Stomach (tissue), 9 donors: Measurements from ENCODE around the gene ZSCAN5A. TPM values are rescaled to one million over a fixed set of nuclear protein-coding genes. Genes with fewer than 3 reads are reported as not detected.

Source experiments
- DNase-seq, 2 donors: peaks; one replicate each; pipeline versions ENCODE4 v3.0.0 to v3.0.0-alpha.2; 2013 to 2019
- H3K27ac ChIP-seq, 5 donors: fragments of 200-600 bp in 4 of 5; sonication (generic) in 4 of 5; one replicate each; pipeline ENCODE4 v1.5.1; 2013 to 2019; ENCODE audit warnings: mild to moderate bottlenecking in 1 of 5, moderate library complexity in 1 of 5
- H3K27me3 ChIP-seq, 3 donors: fragments of 200-600 bp; sonication (generic); one replicate each; pipeline ENCODE4 v1.5.1; 2017 to 2019; ENCODE audit warnings: mixed run types in 1 of 3
- H3K36me3 ChIP-seq, 4 donors: fragments of 200-600 bp; sonication (generic); 1 replicate in 3 of 4; 2 replicates in 1 of 4; pipeline ENCODE4 v1.5.1; 2016 to 2019
- H3K4me1 ChIP-seq, 4 donors: fragments of 200-600 bp; sonication (generic); one replicate each; pipeline ENCODE4 v1.5.1; 2016 to 2019
- H3K4me3 ChIP-seq, 4 donors: fragments of 200-600 bp; sonication (generic) in 3 of 4; one replicate each; pipeline ENCODE4 v1.5.1; 2016 to 2019; ENCODE audit warnings: mild to moderate bottlenecking in 1 of 4
- H3K9me3 ChIP-seq, 4 donors: fragments of 200-600 bp; sonication (generic); one replicate each; pipeline ENCODE4 v1.5.1; 2016 to 2019
- CTCF ChIP-seq, 7 experiments: fragments of 450-650 bp in 4 of 7; fragments of 200-600 bp in 3 of 7; sonication (generic) in 3 of 7; IDR thresholded peaks; one replicate each; pipeline ENCODE4 v1.5.1; 2016 to 2019; ENCODE audit warnings: antibody characterized with exemption in 7 of 7, control low read depth in 2 of 7, mild to moderate bottlenecking in 1 of 7
- EP300 ChIP-seq: sonication (generic); formaldehyde crosslinking; IDR thresholded peaks from one replicate; pipeline ENCODE4 v1.6.1; 2017; ENCODE audit warnings: antibody characterized with exemption
- POLR2A ChIP-seq, 4 donors: fragments of 450-650 bp; IDR thresholded peaks; one replicate each; pipeline ENCODE4 v1.6.1; 2016; ENCODE audit warnings: antibody characterized with exemption in 4 of 4, control low read depth in 2 of 4, mild to moderate bottlenecking in 1 of 4, moderate library complexity in 1 of 4
- POLR2AphosphoS5 ChIP-seq, 3 donors: sonication (generic); formaldehyde crosslinking; IDR thresholded peaks; one replicate each; pipeline ENCODE4 v1.6.1; 2016; ENCODE audit warnings: antibody characterized with exemption in 3 of 3
- WGBS, 5 donors: extraction: QIAGEN DNeasy Blood & Tissue Kit in 3 of 5; methylation state at CpG; one replicate each; pipeline versions ENCODE4 v1.1.5 to v1.1.7; 2013 to 2018; 5-methylcytosine and 5-hydroxymethylcytosine counted together
- intact Hi-C: fragments of 100-400 bp; cut with DNase I; formaldehyde crosslinking; loops from one replicate; pipeline ENCODE4 v1.15.1; 2023; ENCODE audit warnings: low total_unique reads
- polyA plus RNA-seq, 3 donors: library from polyadenylated mRNA; stranded (reverse); fragments of 200-250 nt; gene quantifications; one replicate each; pipeline ENCODE4 v1.2.3, GENCODE V29; 2013
- total RNA-seq, 5 donors: library from RNA; depleted of rRNA; stranded (reverse); fragments of >200 nt; gene quantifications; one replicate each; pipeline versions ENCODE4 v1.1.0 to v1.2.3, GENCODE V29; 2014 to 2016
- donor health status: healthy with polysubstance abuse.
- donor health status: Bipolar disorder and iron deficiency.
- donor health status: healthy.

Gene ZSCAN5A
- total and polyA plus RNA-seq, 8 donors = 0.89 to 21.6 (median 3.7) TPM; not detected in 1

GRCh38 chr19:56355517-56355916 is 40.9 kb upstream of the ZSCAN5A start:
- Histone ChIP-seq H3K9me3 (peaks cover 0 to 17% (median 11%) of the 10 kb centered on the region in 4 donors), H3K36me3 (peaks cover 0 to 3% (median 0%) of the 10 kb centered on the region in 4 donors), H3K27me3 (no peaks in the 10 kb centered on the region), H3K27ac (no peak overlapping the region), H3K4me1 (no peaks in the 10 kb centered on the region), H3K4me3 (no peak overlapping the region)
- intact Hi-C loops = no loop called here
- no peak for TF ChIP-seq CTCF (IDR thresholded peaks at IDR 0.05)
- no peak for TF ChIP-seq POLR2AphosphoS5 (IDR thresholded peaks at IDR 0.05)
- no peak for TF ChIP-seq EP300
- no peak for TF ChIP-seq POLR2A (IDR thresholded peaks at IDR 0.05)
- DNase-seq = no peak
- 29 to 57% (median 42%) methylated on average over 1 of the region's 1 CpG for WGBS, 5 donors

GRCh38 chr19:56351208-56351607 is 36.6 kb upstream of the ZSCAN5A start:
- H3K27ac ChIP-seq = no peak overlapping the region
- no peaks in the 10 kb centered on the region for H3K9me3 ChIP-seq
- 73 to 76% (median 74%) methylated on average over 6 of the region's 6 CpGs for WGBS, 5 donors
- H3K27me3 ChIP-seq = no peaks in the 10 kb centered on the region
- no peaks in the 10 kb centered on the region for H3K36me3 ChIP-seq
- no peak overlapping the region for H3K4me3 ChIP-seq
- TF ChIP-seq CTCF (IDR thresholded peaks at IDR 0.05) (no peak), POLR2AphosphoS5 (IDR thresholded peaks at IDR 0.05) (no peak), POLR2A (IDR thresholded peaks at IDR 0.05) (no peak), EP300 (no peak)
- intact Hi-C loops = no loop called here
- no peak for DNase-seq
- H3K4me1 ChIP-seq = no peaks in the 10 kb centered on the region

GRCh38 chr19:56350416-56351045 is 35.9 kb upstream of the ZSCAN5A start:
- Histone ChIP-seq H3K27ac (no peak overlapping the region), H3K4me1 (no peaks in the 10 kb centered on the region), H3K27me3 (no peaks in the 10 kb centered on the region), H3K4me3 (no peak overlapping the region), H3K9me3 (no peaks in the 10 kb centered on the region), H3K36me3 (no peaks in the 10 kb centered on the region)
- DNase-seq = peak; percentile 39 to 80
- 13 to 27% (median 20%) methylated on average over 8 of the region's 8 CpGs for WGBS, 5 donors
- no peak for TF ChIP-seq POLR2AphosphoS5 (IDR thresholded peaks at IDR 0.05)
- no peak for TF ChIP-seq POLR2A (IDR thresholded peaks at IDR 0.05)
- peak in 5 of 7 experiments; percentile 46 to 85 (median 83) for TF ChIP-seq CTCF (IDR thresholded peaks at IDR 0.05)
- no peak for TF ChIP-seq EP300
- intact Hi-C loops = no loop called here

- no peaks in the 10 kb centered on the region for H3K9me3 ChIP-seq
- H3K4me1 ChIP-seq = no peaks in the 10 kb centered on the region
- no peak for DNase-seq
- intact Hi-C loops = loop anchor here (10.0 kb wide), 1 partner anchor 284 kb away; no protein-coding TSS in a partner anchor
- H3K27me3 ChIP-seq = no peaks in the 10 kb centered on the region
- WGBS, 5 donors = 57 to 66% (median 59%) methylated on average over 5 of the region's 5 CpGs
- H3K36me3 ChIP-seq = no peaks in the 10 kb centered on the region
- H3K4me3 ChIP-seq = no peak overlapping the region
- TF ChIP-seq POLR2A (IDR thresholded peaks at IDR 0.05) (no peak), EP300 (no peak)
- H3K27ac ChIP-seq = no peak overlapping the region
Observed at GRCh38 chr19:56348289-56348877, 33.7 kb upstream of the ZSCAN5A start.
